ENCODE results near the gene MTHFSD. TPM values are rescaled to one million over a fixed set of nuclear protein-coding genes. Genes with fewer than 3 reads are reported as not detected.

The MTHFSD gene
- total RNA-seq, 1 donor from 2014 or later = 29.0 TPM

- no peak for DNase-seq (ENCODE audit: low spot score)
Observed at GRCh38 chr16:86490859-86491639, 64.0 kb downstream of the MTHFSD start.

GRCh38 chr16:86485746-86486145 lies 69.3 kb downstream of the MTHFSD start:
- no peak for DNase-seq (ENCODE audit: low spot score)

GRCh38 chr16:86484240-86484639 lies 70.8 kb downstream of the MTHFSD start:
- no peak for DNase-seq (ENCODE audit: low spot score)

GRCh38 chr16:86481607-86482006 lies 73.4 kb downstream of the MTHFSD start:
- DNase-seq (ENCODE audit: low spot score) = no peak

- no peak for DNase-seq (ENCODE audit: low spot score)
Observed at GRCh38 chr16:86480444-86480843, 74.6 kb downstream of the MTHFSD start.

Other genes with a start within 250 kb of the MTHFSD start
- 31.0 TPM for gene FOXF1, start 44.7 kb downstream of the MTHFSD start, total RNA-seq
- 0.92 TPM for gene FOXC2, start 11.6 kb upstream of the MTHFSD start, total RNA-seq
- 8.2 TPM for gene FOXL1, start 23.3 kb upstream of the MTHFSD start, total RNA-seq

All from mucosa of gallbladder (tissue), 1 donor.